Adrenal gland (tissue), 12 donors: ENCODE data around the gene CD74. TPM values are rescaled to one million over a fixed set of nuclear protein-coding genes. Genes with fewer than 3 reads are reported as not detected.
A peak's percentile ranks its signal among the peaks of the same experiment; 100 is the strongest.

Source experiments
- DNase-seq, 7 donors: peaks; one replicate each; pipeline ENCODE4 v3.0.0-alpha.2; 2019 to 2020
- H3K27ac ChIP-seq, 5 donors: fragments of 200-600 bp; sonication (generic) in 4 of 5; 1 replicate in 3 of 5; 2 replicates in 2 of 5; pipeline versions ENCODE4 v1.5.1 to v1.8.0; 2016 to 2020; ENCODE audit warnings: mild to moderate bottlenecking in 1 of 5
- H3K27me3 ChIP-seq: fragments of 200-600 bp; 2 replicates; pipeline ENCODE4 v1.8.0; 2021
- H3K36me3 ChIP-seq, 2 donors: fragments of 200-600 bp; replicated peaks in 1 of 2; 1 replicate in 1 of 2; 2 replicates in 1 of 2; pipeline versions ENCODE4 v1.5.1 to v1.8.0; 2018 to 2022
- H3K4me1 ChIP-seq, 2 donors: fragments of 200-600 bp; replicated peaks in 1 of 2; 1 replicate in 1 of 2; 2 replicates in 1 of 2; pipeline versions ENCODE4 v1.5.1 to v1.8.0; 2018 to 2021
- H3K4me3 ChIP-seq, 4 donors: fragments of 200-600 bp; sonication (generic) in 3 of 4; one replicate each; pipeline ENCODE4 v1.5.1; 2016 to 2018
- H3K9me3 ChIP-seq, 3 donors: fragments of 200-600 bp; sonication (generic) in 1 of 3; replicated peaks in 1 of 3; 1 replicate in 2 of 3; 2 replicates in 1 of 3; pipeline versions ENCODE4 v1.5.1 to v1.8.0; 2016 to 2021
- CTCF ChIP-seq, 6 experiments: fragments of 450-650 bp in 4 of 6; fragments of 200-600 bp in 2 of 6; sonication (generic) in 1 of 6; IDR thresholded peaks; 1 replicate in 5 of 6; 2 replicates in 1 of 6; pipeline versions ENCODE4 v1.5.1 to v1.8.0; 2016 to 2021; ENCODE audit warnings: antibody characterized with exemption in 6 of 6, mild to moderate bottlenecking in 2 of 6, moderate library complexity in 1 of 6
- POLR2A ChIP-seq, 2 donors: fragments of 450-650 bp; IDR thresholded peaks; one replicate each; pipeline ENCODE4 v1.6.1; 2017; ENCODE audit warnings: antibody characterized with exemption in 2 of 2, mild to moderate bottlenecking in 2 of 2, moderate library complexity in 1 of 2
- WGBS, 4 donors: extraction: QIAGEN DNeasy Blood & Tissue Kit in 2 of 4; methylation state at CpG; one replicate each; pipeline versions ENCODE4 v1.1.5 to v1.1.7; 2013 to 2017; 5-methylcytosine and 5-hydroxymethylcytosine counted together
- intact Hi-C, 2 donors: fragments of 100-400 bp; cut with DNase I; formaldehyde crosslinking; loops; one replicate each; pipeline versions ENCODE4 v1.14.1 to v1.15.0; 2022 to 2023
- polyA plus RNA-seq, 3 donors: library from polyadenylated mRNA; stranded (reverse); fragments of 200-250 nt in 2 of 3; fragments of 350-450 nt in 1 of 3; fragmentation: Illumina TruSeq in 1 of 3; extraction: RNeasy Lipid Tissue Mini Kit (QIAGEN cat#74804) in 1 of 3; gene quantifications; one replicate each; pipeline ENCODE4 v1.2.3, GENCODE V29; 2013 to 2014
- total RNA-seq, 9 donors: library from RNA; depleted of rRNA in 4 of 9; stranded (reverse); fragments of >200 nt in 4 of 9; fragments of 120-200 nt in 1 of 9; fragmentation: NEBNext Ultra II Directional in 1 of 9; extraction: Animal tissue kit (Norgen Biotek cat#: 25700) in 1 of 9; gene quantifications; one replicate each; pipeline versions ENCODE4 v1.1.0 to v1.2.4, GENCODE V29; 2013 to 2023
- donor health status: healthy with polysubstance abuse.
- donor health status: Bipolar disorder and iron deficiency.
- donor health status: DM: yes; HTN: yes; CAD: no.
- donor health status: DM: no; HTN: no; CAD: no.
- donor health status: DM: no; HTN: no; CAD: no.
- donor health status: DM: yes; HTN: yes; CAD: no.

CD74 gene
- total and polyA plus RNA-seq, 12 donors = 71.4 to 3,185 (median 1,084) TPM

- intact Hi-C loops = no loop called here
- H3K27ac ChIP-seq = no peak overlapping the region
- H3K27me3 ChIP-seq = no peaks in the 10 kb centered on the region
- H3K36me3 ChIP-seq = peaks cover 0 to 58% of the 10 kb centered on the region in 2 donors
- 79 to 82% (median 81%) methylated on average over 15 of the region's 15 CpGs for WGBS, 4 donors
- no peak overlapping the region for H3K4me3 ChIP-seq
- H3K4me1 ChIP-seq = peaks cover 7 to 13% of the 10 kb centered on the region in 2 donors
- H3K9me3 ChIP-seq = no peaks in the 10 kb centered on the region
- TF ChIP-seq POLR2A (IDR thresholded peaks at IDR 0.05) (no peak), CTCF (IDR thresholded peaks at IDR 0.05) (no peak)
- no peak for DNase-seq
These were observed 30.7 kb upstream of the CD74 start for GRCh38 chr5:150443242-150444075.

- Histone ChIP-seq H3K36me3 (peaks cover 0 to 51% of the 10 kb centered on the region in 2 donors), H3K27ac (no peak overlapping the region), H3K27me3 (no peaks in the 10 kb centered on the region), H3K4me3 (no peak overlapping the region), H3K4me1 (peaks cover 0 to 6% of the 10 kb centered on the region in 2 donors), H3K9me3 (no peaks in the 10 kb centered on the region)
- no peak for DNase-seq
- TF ChIP-seq CTCF (IDR thresholded peaks at IDR 0.05) (no peak), POLR2A (IDR thresholded peaks at IDR 0.05) (no peak)
- 81 to 92% (median 83%) methylated on average over 6 of the region's 6 CpGs for WGBS, 4 donors
- intact Hi-C loops = no loop called here
These were observed 30.0 kb upstream of the CD74 start for GRCh38 chr5:150442699-150443080.

DNA sequence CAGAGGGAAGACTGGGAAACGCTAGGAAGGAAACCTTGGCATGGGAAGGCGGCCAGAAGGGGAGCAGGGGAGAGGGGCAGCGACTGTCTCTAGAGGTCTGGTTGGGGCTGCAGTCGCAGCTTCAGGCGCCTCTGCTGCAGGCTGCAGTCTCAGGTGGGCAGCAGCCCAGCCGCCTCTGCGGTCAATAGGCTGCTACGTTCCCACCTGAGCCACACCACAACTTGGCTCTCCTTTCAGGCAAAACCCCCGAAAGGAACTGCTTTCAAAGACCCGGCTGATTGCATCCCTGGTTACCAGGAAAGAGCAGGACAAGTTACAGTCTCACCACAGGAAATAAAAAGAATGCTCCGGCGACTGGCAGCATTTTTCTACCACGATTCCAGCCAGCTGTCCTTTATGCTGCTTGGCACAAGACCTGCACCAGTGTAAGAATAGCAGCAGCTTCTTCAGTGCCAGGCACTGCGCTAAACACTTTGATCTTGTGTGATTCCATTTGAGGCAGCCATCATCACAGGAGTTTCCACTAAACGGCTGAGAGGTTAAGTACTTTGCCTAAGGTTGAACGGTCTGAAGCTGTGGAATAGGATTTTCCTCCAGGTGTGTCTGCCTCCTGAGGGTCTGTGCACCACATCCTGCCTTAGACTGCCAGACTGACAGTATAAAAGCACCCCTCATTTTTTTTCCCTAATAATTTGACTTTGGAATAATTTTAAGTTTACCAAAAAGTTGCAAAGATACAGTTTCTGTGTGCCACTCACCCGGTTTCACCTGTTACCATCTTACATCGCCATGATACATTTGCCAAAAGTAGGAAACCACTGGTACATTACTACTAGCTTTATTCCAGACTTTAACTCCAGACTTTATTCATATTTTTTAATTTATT is 29.3 kb upstream of the CD74 start:
- H3K27me3 ChIP-seq = no peaks in the 10 kb centered on the region
- no peak for DNase-seq
- 59 to 64% (median 61%) methylated on average over 14 to 18 of the region's 18 CpGs for WGBS, 4 donors
- H3K9me3 ChIP-seq = no peaks in the 10 kb centered on the region
- H3K4me3 ChIP-seq = no peak overlapping the region
- peak overlapping the region in 1 of 5 donors; percentile 8 for H3K27ac ChIP-seq
- intact Hi-C loops = no loop called here
- TF ChIP-seq POLR2A (IDR thresholded peaks at IDR 0.05) (no peak), CTCF (IDR thresholded peaks at IDR 0.05) (no peak)
- H3K36me3 ChIP-seq = peaks cover 0 to 45% of the 10 kb centered on the region in 2 donors
- no peaks in the 10 kb centered on the region for H3K4me1 ChIP-seq
